GM21390 (cell line): ENCODE data around the gene MBP.

ENCODE experiments used
- ATAC-seq: cut with Tn5 transposase; IDR thresholded peaks from one replicate; pipeline ENCODE4 v1.9.1; 2021; ENCODE audit not compliant: unreplicated experiment

MBP gene

GRCh38 chr18:77087393-77088141, 45.0 kb downstream of the MBP start:
- ATAC-seq: no peak

DNA sequence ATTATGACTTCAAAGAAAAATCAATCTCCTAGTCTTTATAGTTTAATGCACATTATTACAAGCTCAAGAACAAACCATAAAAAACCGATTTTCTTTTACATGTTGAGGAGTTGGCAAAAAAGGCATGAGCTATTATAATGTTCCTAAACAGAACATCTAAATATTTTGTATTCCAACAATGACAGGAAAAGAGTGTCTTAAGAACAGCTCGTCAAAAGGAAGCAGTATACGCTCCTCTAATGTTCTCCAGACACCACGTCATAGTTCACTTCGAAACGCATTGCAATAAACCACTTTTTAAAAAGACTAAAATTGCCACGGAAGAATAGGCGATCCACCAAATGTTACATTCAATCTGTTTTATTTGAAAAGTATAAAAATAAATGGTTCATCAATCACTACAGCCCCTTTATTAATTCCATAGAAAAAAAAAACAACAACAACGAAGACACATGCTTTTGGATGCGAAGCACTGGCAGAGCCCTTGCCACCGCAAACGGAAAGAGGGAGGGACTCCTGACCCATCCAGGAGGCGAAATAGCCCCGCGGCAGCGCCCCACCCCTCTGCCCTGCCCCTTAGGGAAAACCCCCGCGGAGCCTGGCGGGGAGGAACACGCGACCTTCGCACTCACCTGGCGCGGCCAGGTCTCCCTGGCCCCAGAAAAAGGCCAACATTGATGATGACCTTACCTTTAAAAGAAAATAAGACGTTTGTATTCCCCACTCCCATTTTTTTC, 45.8 kb downstream of the MBP start:
- no peak for ATAC-seq

DNA sequence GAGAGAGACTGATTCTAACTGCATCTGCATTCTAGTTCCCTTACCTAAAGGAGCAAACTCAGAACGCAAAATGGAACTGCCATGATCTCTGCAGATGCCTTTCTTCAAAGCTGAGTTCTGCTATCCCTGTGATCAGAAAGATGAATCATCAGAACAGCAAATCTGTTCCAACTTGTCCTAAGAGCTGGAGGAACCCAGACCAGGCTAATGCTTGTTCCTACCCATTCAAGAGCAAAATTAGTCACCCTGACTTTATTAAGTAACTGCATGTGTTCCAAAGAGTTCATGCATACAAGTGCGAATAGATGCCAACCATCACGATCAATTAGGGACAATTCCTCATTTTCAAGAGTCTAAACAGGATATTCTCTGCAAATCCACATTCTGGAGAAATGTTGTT, 46.5 kb downstream of the MBP start:
- ATAC-seq: no peak

DNA sequence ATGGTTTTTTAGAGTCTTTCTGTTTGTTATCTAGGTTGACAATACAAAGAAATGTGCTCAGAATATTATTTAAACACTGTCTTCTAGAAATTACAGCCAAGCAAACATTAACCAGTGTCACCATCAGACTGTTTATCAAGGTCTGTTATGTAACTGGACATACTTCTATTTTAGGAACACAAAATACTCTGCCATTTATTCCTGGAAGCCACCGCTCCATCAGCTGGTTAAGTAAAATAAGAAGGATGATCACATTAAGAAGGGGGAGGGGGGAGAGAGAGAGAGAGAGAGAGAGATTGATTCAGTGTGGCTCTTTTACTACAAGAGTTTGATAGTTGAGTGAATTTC, 47.9 kb downstream of the MBP start:
- ATAC-seq: no peak

DNA sequence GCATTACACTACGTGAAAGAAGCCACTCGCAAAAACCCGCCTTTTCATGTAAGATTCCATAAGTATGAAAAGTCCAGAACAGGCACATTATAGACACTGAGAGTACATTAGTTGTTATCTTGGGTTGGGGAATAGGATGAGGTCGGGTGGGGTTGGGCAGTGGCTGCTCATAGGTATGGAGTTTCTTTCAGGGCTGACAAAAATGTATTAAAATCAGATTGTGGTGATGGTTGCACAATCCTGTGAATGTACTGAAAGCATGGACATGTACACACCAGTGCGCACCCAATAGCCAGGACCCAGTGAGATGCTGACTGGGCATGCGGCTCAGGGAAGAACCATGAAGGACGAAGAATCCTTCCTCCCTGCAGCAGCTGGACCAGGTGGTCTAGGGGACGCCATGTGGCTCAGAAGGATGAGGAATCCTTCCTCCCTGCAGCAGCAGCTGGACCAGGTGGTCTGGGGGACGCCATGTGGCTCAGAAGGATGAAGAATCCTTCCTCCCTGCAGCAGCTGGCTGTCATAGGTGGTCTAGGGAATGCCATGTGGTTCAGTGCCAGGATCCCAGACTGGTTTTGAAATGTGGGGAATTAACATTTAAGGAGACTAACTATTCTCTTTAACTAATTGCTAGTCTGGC, 50.1 kb downstream of the MBP start:
- ATAC-seq: no peak

- ATAC-seq: no peak
These were observed 51.2 kb downstream of the MBP start for GRCh38 chr18:77081390-77081778.

GRCh38 chr18:77079954-77080682, 52.5 kb downstream of the MBP start:
- ATAC-seq: peak; percentile 89

- ATAC-seq: no peak
These were observed 53.5 kb downstream of the MBP start for GRCh38 chr18:77079088-77079487.

DNA sequence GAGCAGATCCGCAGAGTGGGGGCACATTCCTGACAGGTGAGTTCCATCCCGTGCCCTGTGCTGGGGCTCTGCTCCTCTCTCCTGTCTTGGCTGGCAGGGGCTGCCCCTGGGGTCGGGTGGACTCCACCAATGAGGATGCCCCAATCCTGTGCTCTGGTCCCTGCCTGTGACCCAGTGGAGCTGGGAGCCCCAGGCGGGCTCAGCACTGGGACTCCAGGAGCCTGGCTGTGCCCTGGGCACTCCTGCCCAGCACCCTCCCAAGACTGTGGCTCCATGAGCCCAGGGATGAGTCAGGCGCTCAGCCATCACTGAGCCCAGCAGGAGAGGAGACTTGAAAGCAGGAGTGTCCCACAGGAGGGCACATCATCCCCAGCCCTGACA, 53.9 kb downstream of the MBP start:
- ATAC-seq: no peak

DNA sequence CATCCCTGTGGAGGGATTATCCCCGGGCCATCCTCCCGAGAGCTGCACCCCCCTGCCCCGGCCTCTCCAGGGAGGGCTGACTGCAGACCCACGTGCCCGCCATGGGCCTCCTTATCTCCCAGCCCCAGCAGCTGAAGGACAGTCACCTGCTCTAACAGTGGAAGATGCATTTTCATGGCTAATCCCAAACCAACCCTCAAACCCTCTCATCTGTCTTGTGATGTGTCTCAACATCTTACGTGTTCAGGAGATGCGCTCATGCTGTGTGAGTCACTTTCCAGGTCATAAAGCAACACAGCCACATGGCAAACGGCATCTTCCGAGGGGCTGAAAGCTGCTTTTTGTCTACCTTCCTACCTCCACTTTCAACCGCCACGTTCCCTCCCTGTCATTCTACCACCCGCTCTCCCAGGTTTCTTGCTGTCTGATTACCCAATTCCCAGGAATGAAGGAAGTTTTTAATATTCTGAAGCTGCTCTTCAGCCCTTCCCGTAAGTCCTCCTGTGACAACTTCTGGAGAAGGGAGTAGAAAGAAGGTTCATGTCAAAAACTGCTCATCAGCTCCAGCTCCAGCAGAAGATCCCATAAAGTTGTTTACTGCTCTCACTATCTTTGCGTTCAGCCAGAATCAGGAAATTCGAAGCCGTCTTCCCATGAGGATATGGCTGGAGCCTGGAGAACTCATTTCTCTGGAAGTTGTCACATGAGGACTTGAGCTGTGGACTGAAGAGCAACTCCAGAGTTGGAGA, 54.5 kb downstream of the MBP start:
- ATAC-seq: no peak

- ATAC-seq: no peak
These were observed 55.2 kb downstream of the MBP start for GRCh38 chr18:77077401-77077800.

DNA sequence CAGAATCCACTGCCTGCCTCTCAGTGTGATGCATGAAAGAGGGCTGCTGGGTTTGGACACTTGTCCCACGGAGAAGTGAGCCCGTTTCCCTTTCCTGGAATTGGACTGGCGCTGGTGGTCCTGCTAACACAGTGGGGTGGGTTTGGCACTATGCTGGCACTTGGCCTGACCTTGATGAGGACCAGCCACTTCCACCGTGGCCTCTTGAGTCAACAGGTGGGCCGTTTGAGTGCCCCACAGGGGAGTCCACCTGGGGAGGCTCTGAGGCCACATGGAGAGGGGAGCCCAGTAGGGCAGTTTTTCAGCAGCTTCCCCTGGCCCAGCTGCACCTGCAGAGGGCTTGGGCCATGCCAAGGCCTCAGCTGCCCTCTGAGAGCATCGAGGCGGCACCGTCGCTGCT, 56.5 kb downstream of the MBP start:
- ATAC-seq: no peak

DNA sequence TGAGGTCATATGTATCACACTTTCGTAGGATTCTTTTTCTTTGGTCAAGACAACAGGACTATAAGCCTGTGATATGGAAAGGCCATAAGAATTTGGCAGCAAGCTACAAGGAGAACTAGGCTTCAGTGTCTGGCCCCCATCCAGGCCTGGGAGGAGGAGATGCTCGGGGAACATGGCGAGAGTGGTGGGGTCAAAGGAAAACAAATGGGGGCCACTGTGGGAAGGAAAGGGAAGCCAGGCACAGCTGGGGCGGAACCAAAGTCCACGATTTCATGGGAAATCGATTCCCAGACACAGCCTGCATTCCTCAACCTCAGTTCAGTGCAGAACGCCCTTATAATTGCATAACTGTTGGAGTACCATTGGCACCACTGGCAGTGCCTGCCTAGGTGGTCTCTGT, 58.2 kb downstream of the MBP start:
- ATAC-seq: no peak

- ATAC-seq: no peak
These were observed 59.1 kb downstream of the MBP start for GRCh38 chr18:77073336-77074093.

DNA sequence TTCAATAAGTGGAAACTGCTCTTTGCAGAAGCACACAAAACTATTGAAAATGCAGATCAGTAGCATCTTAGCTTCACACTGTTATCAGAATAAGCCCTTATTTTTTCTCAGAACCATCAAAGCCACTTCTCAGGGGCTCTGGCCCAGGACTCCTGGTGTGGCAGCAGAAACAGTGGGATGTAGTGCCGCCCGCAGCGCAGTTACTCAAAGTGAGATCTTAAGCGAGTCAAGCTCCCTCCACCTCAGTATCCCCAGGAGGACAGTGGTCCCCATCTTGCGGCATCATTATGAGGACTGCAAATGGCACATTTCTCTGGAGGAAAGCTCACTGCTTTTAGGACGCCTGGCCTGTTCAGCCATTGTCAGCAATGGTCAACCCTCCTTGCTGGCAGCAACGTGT, 60.0 kb downstream of the MBP start:
- no peak for ATAC-seq

DNA sequence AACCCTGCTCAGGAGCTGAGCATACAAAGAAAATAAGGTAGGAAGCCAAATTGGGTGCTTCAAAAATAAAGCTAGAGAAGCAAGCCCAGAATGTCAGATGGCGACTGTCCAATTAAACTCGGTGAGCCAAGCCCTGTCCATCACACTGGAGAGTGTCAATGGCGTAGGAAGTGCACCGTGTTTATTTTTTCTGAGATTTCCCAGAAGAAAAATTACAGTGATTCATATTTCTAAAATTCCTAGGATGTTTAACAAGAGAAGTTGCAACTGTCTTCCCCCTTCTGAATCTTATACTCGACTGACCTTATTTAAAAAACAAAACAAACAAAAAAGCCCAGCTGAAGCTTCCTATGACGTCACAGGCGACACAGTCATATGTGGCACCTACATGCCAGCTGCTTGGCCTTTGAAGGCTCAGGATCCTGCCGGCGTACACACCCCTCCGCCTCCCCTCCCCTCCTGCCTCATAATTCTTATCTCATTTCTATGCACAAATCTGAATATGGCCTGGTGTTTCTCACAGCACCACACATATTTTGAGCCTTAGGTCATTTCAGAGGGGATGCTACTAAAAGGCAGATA, 60.8 kb downstream of the MBP start:
- no peak for ATAC-seq

DNA sequence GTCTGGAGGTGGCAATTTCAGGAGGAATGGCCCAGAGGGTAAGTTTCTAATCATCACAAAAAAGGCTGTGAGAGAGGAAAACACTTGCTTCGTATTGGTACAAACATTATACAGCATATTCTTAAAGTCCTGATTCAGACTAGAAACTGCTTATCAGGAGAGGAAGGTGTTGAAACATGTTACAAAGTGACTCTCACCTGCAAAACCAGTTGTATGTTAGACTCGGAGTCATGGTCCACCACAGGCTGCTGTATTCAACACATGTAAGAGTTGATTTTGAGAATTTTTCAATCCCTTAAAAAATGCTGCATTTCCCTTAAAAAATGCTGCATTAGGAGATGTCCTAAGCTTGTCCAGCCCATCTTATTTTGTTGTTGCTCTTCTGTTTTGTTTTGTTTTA, 61.5 kb downstream of the MBP start:
- no peak for ATAC-seq

DNA sequence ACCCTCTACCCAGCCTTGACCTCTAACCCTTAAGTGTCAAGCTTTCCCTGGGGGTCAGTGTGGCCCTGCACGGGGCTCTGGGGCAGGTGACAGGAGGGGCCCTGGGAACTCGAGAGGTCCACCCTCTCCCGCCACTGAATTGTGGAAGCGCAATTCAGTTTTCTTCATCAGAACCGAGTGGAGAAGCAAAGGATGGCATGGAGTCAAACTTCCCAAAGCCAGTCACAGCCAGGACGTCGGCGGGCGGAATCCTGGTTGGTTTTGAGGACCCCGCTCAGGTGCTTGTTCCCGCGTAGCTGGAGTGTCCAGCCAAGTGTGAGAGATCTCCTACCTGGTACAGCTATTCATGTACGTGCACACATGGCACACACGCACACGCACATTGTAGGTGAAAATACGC, 62.0 kb downstream of the MBP start:
- ATAC-seq: no peak

DNA sequence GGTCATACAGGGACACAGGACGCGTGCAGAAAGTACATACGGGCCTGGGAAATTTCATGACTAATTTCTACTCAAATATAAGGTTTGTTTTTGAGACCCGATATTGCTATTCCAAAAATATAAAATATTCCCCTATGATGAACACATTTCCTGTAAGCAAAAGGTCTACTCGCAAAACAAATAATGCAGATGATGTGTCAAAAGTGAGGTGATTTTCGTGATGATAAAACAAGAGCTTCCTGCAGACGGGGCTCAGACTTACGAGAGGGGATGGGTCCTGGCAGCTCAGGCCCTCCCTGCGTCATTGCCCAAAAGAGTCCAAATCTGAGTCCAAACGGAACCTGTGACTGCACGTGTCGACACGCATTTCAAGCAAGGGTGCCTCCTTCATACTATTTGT, 62.7 kb downstream of the MBP start:
- no peak for ATAC-seq

DNA sequence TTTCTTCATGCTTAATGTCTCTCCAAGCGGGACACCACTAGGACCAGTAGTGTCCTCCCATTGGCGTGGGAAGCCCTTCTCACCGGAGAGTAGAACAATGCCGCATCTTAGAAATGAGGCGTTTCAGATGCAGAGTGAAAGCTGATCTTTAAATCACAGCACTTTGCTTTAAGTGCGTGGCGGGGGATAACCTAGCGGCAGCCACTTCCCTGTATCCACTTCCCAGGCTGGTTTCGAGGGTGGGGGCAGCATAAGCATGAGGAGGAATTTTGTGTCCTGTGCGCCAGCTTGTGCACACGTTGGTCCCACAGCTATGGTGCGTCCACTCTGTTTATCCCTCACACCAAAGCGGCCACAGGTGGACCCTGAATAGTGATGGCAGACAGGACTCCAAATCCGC, 63.1 kb downstream of the MBP start:
- no peak for ATAC-seq
